Psoas muscle (tissue), 8 donors: ENCODE data around the gene SOX13. TPM values are rescaled to one million over a fixed set of nuclear protein-coding genes. Genes with fewer than 3 reads are reported as not detected.

Experiments used
- ATAC-seq, 4 donors: fragments of 200-7000 bp; cut with Tn5 transposase; one replicate each; pipeline ENCODE4 v1.9.1; 2020; ENCODE audit warnings: moderate library complexity in 3 of 4, mild to moderate bottlenecking in 2 of 4
- DNase-seq, 2 donors: peaks; one replicate each; pipeline ENCODE4 v3.0.0-alpha.2; 2020
- H3K27ac ChIP-seq: fragments of 200-600 bp; one replicate; pipeline ENCODE4 v1.8.0; 2022
- H3K27me3 ChIP-seq, 3 donors: fragments of 200-600 bp in 1 of 3; one replicate each; pipeline versions ENCODE4 v1.6.1 to v1.8.0; 2013 to 2022; ENCODE audit warnings: low read length in 2 of 3, mild to moderate bottlenecking in 2 of 3, moderate library complexity in 1 of 3; ENCODE audit not compliant: insufficient read depth in 3 of 3
- H3K36me3 ChIP-seq, 2 donors: fragments of 200-600 bp in 1 of 2; one replicate each; pipeline versions ENCODE4 v1.6.1 to v1.8.0; 2013 to 2022; ENCODE audit warnings: low read depth in 1 of 2, mild to moderate bottlenecking in 1 of 2, moderate library complexity in 1 of 2; ENCODE audit not compliant: insufficient read depth in 1 of 2
- H3K4me1 ChIP-seq: fragments of 200-600 bp; one replicate; pipeline ENCODE4 v1.8.0; 2022
- H3K4me3 ChIP-seq: fragments of 200-600 bp; one replicate; pipeline ENCODE4 v1.8.0; 2022; ENCODE audit warnings: mild to moderate bottlenecking
- H3K9me3 ChIP-seq: fragments of 200-600 bp; one replicate; pipeline ENCODE4 v1.8.0; 2022
- WGBS, 3 donors: extraction: QIAGEN DNeasy Blood & Tissue Kit; methylation state at CpG; one replicate each; pipeline versions ENCODE4 v1.1.6 to v1.1.7; 2013; 5-methylcytosine and 5-hydroxymethylcytosine counted together
- intact Hi-C, 2 donors: fragments of 100-400 bp; cut with DNase I; formaldehyde crosslinking; loops; one replicate each; pipeline versions ENCODE4 v1.11.0 to v1.14.2; 2022
- polyA plus RNA-seq, 3 donors: library from polyadenylated mRNA; stranded (reverse); fragments of 200-250 nt; gene quantifications; one replicate each; pipeline ENCODE4 v1.2.3, GENCODE V29; 2013
- total RNA-seq, 4 donors: library from RNA; stranded (reverse); fragmentation: NEBNext Ultra II Directional in 2 of 4; extraction: Animal tissue kit (Norgen Biotek cat#: 25700) in 2 of 4; gene quantifications; one replicate each; pipeline versions ENCODE4 v1.2.1 to v1.2.4, GENCODE V29; 2021 to 2023
- TF ChIP-seq, protein P1 (sequence below): fragments of 200-600 bp; IDR thresholded peaks from one replicate; pipeline ENCODE4 v1.8.0; 2022; ENCODE audit warnings: antibody characterized with exemption
- donor health status: healthy with polysubstance abuse.
- donor health status: DM: no; HTN: no; CAD: no; lungs with moderate emphysema.
- donor health status: Bipolar disorder and iron deficiency.
- donor health status: healthy.
- donor health status: DM: yes; HTN: yes; CAD: no.
- donor health status: DM: no; HTN: no; CAD: no.
- donor health status: DM: no; HTN: no; CAD: no.
- donor health status: DM: yes; HTN: yes; CAD: no.

SOX13 gene
- total and polyA plus RNA-seq, 7 donors, result 5.2 to 19.6 (median 9.4) TPM

DNA sequence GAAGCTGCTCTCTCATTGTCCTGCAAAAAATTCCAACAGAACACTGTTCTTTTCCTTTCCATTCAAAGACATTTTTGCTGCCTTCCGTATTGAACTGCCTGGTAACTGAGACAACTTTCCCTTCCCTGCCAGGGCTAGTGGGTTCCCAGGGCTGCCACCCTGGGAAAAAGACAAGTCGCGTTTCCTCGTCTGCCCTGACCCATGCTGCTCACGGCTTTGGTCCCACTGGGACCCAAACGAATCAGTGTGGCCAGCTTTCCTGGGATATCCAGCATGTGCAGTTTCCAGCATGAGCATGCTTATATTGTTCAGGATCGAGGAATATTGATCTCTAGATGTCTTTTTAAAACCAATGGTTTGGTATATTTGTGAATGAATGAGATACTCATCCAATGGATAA is 18.2 kb downstream of the SOX13 start:
- intact Hi-C loops, result no loop called here
- H3K4me3 ChIP-seq, result no peak overlapping the region
- H3K27ac ChIP-seq, result peak overlapping the region; percentile 81
- no peaks in the 10 kb centered on the region for H3K9me3 ChIP-seq
- ATAC-seq, result no peak
- DNase-seq, result no peak
- TF ChIP-seq, protein P1, sequence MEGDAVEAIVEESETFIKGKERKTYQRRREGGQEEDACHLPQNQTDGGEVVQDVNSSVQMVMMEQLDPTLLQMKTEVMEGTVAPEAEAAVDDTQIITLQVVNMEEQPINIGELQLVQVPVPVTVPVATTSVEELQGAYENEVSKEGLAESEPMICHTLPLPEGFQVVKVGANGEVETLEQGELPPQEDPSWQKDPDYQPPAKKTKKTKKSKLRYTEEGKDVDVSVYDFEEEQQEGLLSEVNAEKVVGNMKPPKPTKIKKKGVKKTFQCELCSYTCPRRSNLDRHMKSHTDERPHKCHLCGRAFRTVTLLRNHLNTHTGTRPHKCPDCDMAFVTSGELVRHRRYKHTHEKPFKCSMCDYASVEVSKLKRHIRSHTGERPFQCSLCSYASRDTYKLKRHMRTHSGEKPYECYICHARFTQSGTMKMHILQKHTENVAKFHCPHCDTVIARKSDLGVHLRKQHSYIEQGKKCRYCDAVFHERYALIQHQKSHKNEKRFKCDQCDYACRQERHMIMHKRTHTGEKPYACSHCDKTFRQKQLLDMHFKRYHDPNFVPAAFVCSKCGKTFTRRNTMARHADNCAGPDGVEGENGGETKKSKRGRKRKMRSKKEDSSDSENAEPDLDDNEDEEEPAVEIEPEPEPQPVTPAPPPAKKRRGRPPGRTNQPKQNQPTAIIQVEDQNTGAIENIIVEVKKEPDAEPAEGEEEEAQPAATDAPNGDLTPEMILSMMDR, result no peak
- no peaks in the 10 kb centered on the region for H3K36me3 ChIP-seq
- 64 to 73% (median 65%) methylated on average over 7 of the region's 7 CpGs for WGBS, 3 donors
- peaks cover 91% of the 10 kb centered on the region for H3K4me1 ChIP-seq
- H3K27me3 ChIP-seq, result no peaks in the 10 kb centered on the region

DNA sequence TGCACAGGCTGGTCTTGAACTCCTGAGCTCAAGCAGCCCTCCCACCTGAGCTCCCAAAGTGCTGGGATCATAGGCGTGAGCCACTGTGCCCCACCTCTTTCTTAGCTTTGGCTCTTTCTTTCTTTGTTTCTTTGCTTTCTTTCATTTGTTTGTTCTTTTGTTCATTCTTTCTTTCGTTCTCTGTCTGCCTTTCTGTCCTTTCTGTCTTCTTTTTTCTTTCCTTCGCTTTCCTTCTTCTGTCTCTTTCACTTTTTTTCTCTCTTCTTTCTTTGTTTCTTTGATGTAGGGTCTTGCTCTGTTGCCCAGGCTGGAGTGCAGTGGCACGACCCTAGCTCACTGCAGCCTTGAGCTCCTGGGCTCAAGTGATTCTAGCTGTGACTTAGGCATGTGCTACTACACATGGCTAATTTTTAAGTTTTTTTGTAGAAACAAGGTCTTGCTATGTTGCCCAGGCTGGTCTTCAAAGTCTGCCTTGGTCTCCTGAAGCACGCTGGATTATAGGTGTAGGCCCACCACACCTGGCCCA is 18.9 kb downstream of the SOX13 start:
- H3K27ac ChIP-seq, result no peak overlapping the region
- WGBS, 3 donors, result 92 to 96% (median 96%) methylated on average over 5 of the region's 5 CpGs
- H3K27me3 ChIP-seq, result no peaks in the 10 kb centered on the region
- H3K4me3 ChIP-seq, result no peak overlapping the region
- H3K36me3 ChIP-seq, result no peaks in the 10 kb centered on the region
- DNase-seq (no peak), ATAC-seq (no peak)
- intact Hi-C loops, result no loop called here
- TF ChIP-seq, protein P1, result no peak
- H3K9me3 ChIP-seq, result no peaks in the 10 kb centered on the region
- H3K4me1 ChIP-seq, result peaks cover 83% of the 10 kb centered on the region

DNA sequence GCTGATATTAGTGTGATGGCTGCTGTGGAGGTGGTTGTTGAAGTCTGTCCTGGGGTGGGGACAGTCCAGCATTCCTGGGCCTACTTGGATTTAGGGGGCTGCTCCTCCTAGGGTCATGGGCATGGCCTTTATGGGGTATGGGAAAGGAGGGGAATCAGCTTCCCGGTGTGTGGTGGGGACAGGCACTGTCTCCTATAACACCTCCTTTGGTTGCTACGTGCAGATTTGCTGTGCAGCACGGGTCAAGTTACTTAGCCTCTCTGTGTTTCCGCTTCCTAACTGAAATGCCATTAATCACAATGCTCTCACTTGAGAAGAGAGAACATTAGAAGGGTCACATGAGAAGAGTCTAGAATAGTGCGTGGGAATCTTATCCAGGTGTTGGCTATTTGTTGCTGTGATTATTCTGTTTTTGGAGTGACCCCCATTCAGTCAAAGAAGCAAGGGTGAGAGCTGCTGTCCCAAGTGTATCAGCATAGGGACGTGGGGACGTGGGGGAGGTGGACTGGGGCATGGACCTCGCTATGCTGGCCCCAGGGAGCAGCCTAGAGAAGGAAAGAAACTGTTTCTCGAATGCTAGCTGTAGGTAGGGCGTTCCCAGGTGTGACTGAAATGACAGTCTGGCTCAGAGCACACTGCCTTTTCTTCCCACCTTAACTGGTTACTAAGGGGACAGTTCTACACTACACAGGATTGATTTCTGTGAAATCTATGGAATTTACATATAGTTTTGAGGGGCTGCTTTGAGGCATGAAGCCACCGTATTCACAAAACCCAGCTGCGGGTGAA is 19.9 kb downstream of the SOX13 start:
- WGBS, 3 donors, result 69 to 78% (median 73%) methylated on average over 12 of the region's 12 CpGs
- Histone ChIP-seq H3K9me3 (no peaks in the 10 kb centered on the region), H3K27me3 (no peaks in the 10 kb centered on the region), H3K36me3 (no peaks in the 10 kb centered on the region), H3K27ac (no peak overlapping the region), H3K4me1 (peaks cover 73% of the 10 kb centered on the region), H3K4me3 (no peak overlapping the region)
- ATAC-seq (no peak), DNase-seq (no peak)
- TF ChIP-seq, protein P1, result no peak
- intact Hi-C loops, result no loop called here

DNA sequence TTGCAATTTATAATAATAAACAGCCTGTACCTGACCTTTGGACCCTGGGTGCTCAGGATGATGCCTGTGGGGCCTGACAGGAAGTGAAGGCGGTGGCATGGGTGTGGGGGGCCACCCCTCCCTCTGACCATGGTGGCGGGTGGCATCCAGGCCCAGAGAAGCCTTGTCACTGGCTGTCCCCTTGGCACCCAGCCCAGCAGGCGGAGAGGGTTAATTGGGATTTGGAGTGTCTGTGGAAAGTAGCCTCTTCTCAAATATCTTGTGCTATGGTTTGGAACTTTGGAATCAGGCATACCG is 20.5 kb downstream of the SOX13 start:
- Histone ChIP-seq H3K36me3 (no peaks in the 10 kb centered on the region), H3K4me1 (peaks cover 68% of the 10 kb centered on the region), H3K27me3 (no peaks in the 10 kb centered on the region), H3K4me3 (no peak overlapping the region), H3K27ac (no peak overlapping the region), H3K9me3 (no peaks in the 10 kb centered on the region)
- 64 to 75% (median 67%) methylated on average over 4 of the region's 4 CpGs for WGBS, 3 donors
- intact Hi-C loops, result no loop called here
- ATAC-seq (no peak), DNase-seq (no peak)
- TF ChIP-seq, protein P1, result no peak

DNA sequence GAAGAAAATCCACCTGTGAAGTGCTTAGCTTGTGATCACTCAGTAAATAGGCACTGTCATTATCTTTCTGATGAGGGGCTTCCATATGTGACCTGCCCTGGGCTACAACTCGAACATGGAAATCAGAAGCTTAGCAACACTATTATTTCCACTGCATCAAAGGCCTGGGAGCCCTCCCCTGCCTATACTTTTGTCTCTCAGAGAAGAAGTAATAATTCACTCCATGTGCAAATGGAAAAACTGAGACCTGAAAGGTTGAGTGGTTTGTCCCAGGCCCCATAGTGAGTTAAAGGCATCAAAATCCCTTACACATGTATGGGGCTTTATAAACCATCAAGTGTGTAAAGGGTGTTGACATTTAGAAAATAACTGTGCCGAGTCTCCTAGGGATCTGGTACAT is 20.9 kb downstream of the SOX13 start:
- no peaks in the 10 kb centered on the region for H3K36me3 ChIP-seq
- 57 to 78% (median 64%) methylated on average over 2 of the region's 2 CpGs for WGBS, 3 donors
- TF ChIP-seq, protein P1, result no peak
- no peaks in the 10 kb centered on the region for H3K27me3 ChIP-seq
- H3K9me3 ChIP-seq, result no peaks in the 10 kb centered on the region
- ATAC-seq, result no peak
- no peak overlapping the region for H3K4me3 ChIP-seq
- DNase-seq, result no peak
- intact Hi-C loops, result no loop called here
- H3K4me1 ChIP-seq, result peaks cover 65% of the 10 kb centered on the region
- no peak overlapping the region for H3K27ac ChIP-seq
